Endothelial cell of umbilical vein (primary cell): ENCODE measurements around the gene LRP1. TPM values are rescaled to one million over a fixed set of nuclear protein-coding genes. Genes with fewer than 3 reads are reported as not detected.

ENCODE experiments used
- BruUV-seq: library from RNA; stranded (reverse); fragments of 400-500 nt; replicated peaks from 2 replicates; lab custom pipeline; 2021; lab: Mats Ljungman, UMichigan
- CTCF ChIA-PET: fragments of 300-600, 350-600 bp; sonication (Branson Sonifier 250); formaldehyde crosslinking; loops from one replicate; lab custom pipeline; 2021; ENCODE audit warnings: antibody characterized with exemption, inconsistent platforms; lab: Charles Lee
- POLR2A ChIA-PET: fragments of 300-600, 350-600 bp; sonication (Branson Sonifier 250); formaldehyde crosslinking; loops from one replicate; lab custom pipeline; 2021; ENCODE audit warnings: antibody characterized with exemption, inconsistent platforms; lab: Charles Lee
- DNase-seq: peaks from one replicate; pipeline ENCODE4 v3.0.0-alpha.2; 2011; ENCODE audit warnings: low read depth, low spot score
- FAIRE-seq: peaks from 2 replicates; lab custom pipeline; 2011; peaks lifted over from hg19 to GRCh38; lab: Jason Lieb, UNC
- H2AFZ ChIP-seq: 2 replicates; pipeline ENCODE4 v1.6.0; 2012; ENCODE audit warnings: low read depth, low read length, control low read depth, inconsistent platforms
- H3K27ac ChIP-seq: 2 replicates; pipeline ENCODE4 v1.5.1; 2011; ENCODE audit warnings: low read depth, mild to moderate bottlenecking, control low read depth, low read length, moderate library complexity; ENCODE audit not compliant: insufficient read depth
- H3K27me3 ChIP-seq, 2 experiments: 2 replicates each; pipeline versions ENCODE4 v1.6.0 to v1.6.1; 2011; ENCODE audit warnings: low read length in 2 of 2, mixed read lengths in 1 of 2; ENCODE audit not compliant: control insufficient read depth in 2 of 2, insufficient read depth in 2 of 2
- H3K36me3 ChIP-seq, 2 experiments: 2 replicates in 1 of 2; 3 replicates in 1 of 2; pipeline ENCODE4 v1.5.1; 2011; ENCODE audit warnings: low read length in 2 of 2, mild to moderate bottlenecking in 1 of 2, moderate library complexity in 1 of 2; ENCODE audit not compliant: control insufficient read depth in 2 of 2, insufficient read depth in 2 of 2; ENCODE audit errors: extremely low read depth in 1 of 2
- H3K4me1 ChIP-seq: 3 replicates; pipeline ENCODE4 v1.5.1; 2011; ENCODE audit warnings: mild to moderate bottlenecking, low read length; ENCODE audit not compliant: control insufficient read depth, insufficient read depth; ENCODE audit errors: extremely low read depth
- H3K4me2 ChIP-seq: 2 replicates; pipeline ENCODE4 v1.6.1; 2011; ENCODE audit warnings: low read length, control low read depth, mixed read lengths; ENCODE audit not compliant: insufficient read depth
- H3K4me3 ChIP-seq, 3 experiments: fragments of 200-600 bp in 1 of 3; sonication (generic), shearing (Covaris generic) in 1 of 3; replicated peaks in 1 of 3; 2 replicates each; pipeline ENCODE4 v1.5.1; 2011 to 2016; ENCODE audit warnings: control low read depth in 3 of 3, low read length in 3 of 3, mild to moderate bottlenecking in 2 of 3, inconsistent platforms in 1 of 3, low read depth in 1 of 3, moderate library complexity in 1 of 3; ENCODE audit not compliant: insufficient read depth in 1 of 3
- H3K79me2 ChIP-seq: 2 replicates; pipeline ENCODE4 v1.6.0; 2012; ENCODE audit warnings: low read length, inconsistent platforms; ENCODE audit not compliant: control insufficient read depth, insufficient read depth
- H3K9ac ChIP-seq: replicated peaks from 2 replicates; pipeline ENCODE3; 2011; ENCODE audit warnings: low read length, control low read depth; ENCODE audit not compliant: insufficient read depth; ENCODE audit errors: extremely low read depth
- H3K9me1 ChIP-seq: replicated peaks from 3 replicates; pipeline ENCODE4 v1.6.0; 2011; ENCODE audit warnings: mild to moderate bottlenecking, low read length; ENCODE audit not compliant: control insufficient read depth, insufficient read depth; ENCODE audit errors: extremely low read depth
- H3K9me3 ChIP-seq: replicated peaks from 2 replicates; pipeline ENCODE4 v1.5.1; 2012; ENCODE audit warnings: low read length, inconsistent platforms; ENCODE audit not compliant: control insufficient read depth, insufficient read depth
- H4K20me1 ChIP-seq: replicated peaks from 2 replicates; pipeline ENCODE3; 2011; ENCODE audit warnings: mild to moderate bottlenecking, low read length; ENCODE audit not compliant: control insufficient read depth, insufficient read depth; ENCODE audit errors: extremely low read depth
- CTCF ChIP-seq, 2 donors: IDR thresholded peaks; 1 replicate in 1 of 2; 2 replicates in 1 of 2; pipeline ENCODE4 v1.5.1; 2011; ENCODE audit warnings: low read length in 2 of 2, mild to moderate bottlenecking in 2 of 2, moderate library complexity in 2 of 2, control low read depth in 1 of 2, inconsistent platforms in 1 of 2, low read depth in 1 of 2; ENCODE audit not compliant: insufficient read depth in 1 of 2; ENCODE audit errors: extremely low read depth in 1 of 2
- EZH2 ChIP-seq: IDR thresholded peaks from 2 replicates; pipeline ENCODE4 v1.6.1; 2012; ENCODE audit warnings: borderline replicate concordance, low read depth, mild to moderate bottlenecking, moderate library complexity, low read length, inconsistent platforms; ENCODE audit not compliant: severe bottlenecking
- FOS ChIP-seq: IDR thresholded peaks from 2 replicates; pipeline ENCODE4 v1.6.1; 2011; ENCODE audit warnings: mild to moderate bottlenecking, low read length, moderate library complexity, borderline replicate concordance; ENCODE audit not compliant: insufficient read depth
- GATA2 ChIP-seq: IDR thresholded peaks from 2 replicates; pipeline ENCODE4 v1.7.0; 2011; ENCODE audit warnings: low read depth, mild to moderate bottlenecking, moderate library complexity, mixed read lengths, low read length; ENCODE audit not compliant: insufficient read length, insufficient read depth
- JUN ChIP-seq: IDR thresholded peaks from 2 replicates; pipeline ENCODE4 v1.6.1; 2011; ENCODE audit warnings: borderline replicate concordance, low read depth; ENCODE audit not compliant: insufficient read length, insufficient read depth
- MAX ChIP-seq: IDR thresholded peaks from 2 replicates; pipeline ENCODE4 v1.6.1; 2011; ENCODE audit not compliant: insufficient read depth, insufficient read length
- MYC ChIP-seq: IDR thresholded peaks from one replicate; pipeline ENCODE4 v1.6.1; 2011; ENCODE audit warnings: mild to moderate bottlenecking, low read depth, low read length
- POLR2A ChIP-seq: IDR thresholded peaks from 2 replicates; pipeline ENCODE4 v1.6.1; 2012; ENCODE audit warnings: low read depth, mild to moderate bottlenecking, control low read depth, low read length
- POLR2AphosphoS5 ChIP-seq: IDR thresholded peaks from 2 replicates; pipeline ENCODE4 v1.6.1; 2012; ENCODE audit warnings: low read depth, mild to moderate bottlenecking, control low read depth, low read length, moderate library complexity; ENCODE audit not compliant: insufficient read depth
- dilution Hi-C: fragments of 300-500 bp; cut with MboI; formaldehyde crosslinking; loops from one replicate; pipeline ENCODE4 v1.15.0; 2019; ENCODE audit warnings: low sequenced_read_pairs; ENCODE audit not compliant: extremely low pct_ligation_motif_present
- intact Hi-C: fragments of 100-400 bp; cut with micrococcal nuclease; formaldehyde crosslinking; loops from one replicate; pipeline ENCODE4 v1.10.0; 2022
- polyA plus RNA-seq, 4 experiments: library from polyadenylated mRNA; depleted of rRNA in 3 of 4; stranded (reverse) in 3 of 4; unstranded in 1 of 4; fragments of >200 nt; gene quantifications; 2 replicates each; pipeline versions ENCODE4 v1.2.1 to v1.2.3, GENCODE V29; 2011 to 2012; ENCODE audit warnings: missing spikeins in 1 of 4
- total RNA-seq: library from RNA; stranded (reverse); gene quantifications from 2 replicates; pipeline ENCODE4 v1.2.3, GENCODE V29; 2021

The LRP1 gene
- total and polyA plus RNA-seq, 2 donors (not counting 3 experiments of a cell fraction or from before 2014, with no cell fraction given), result 1.6 to 4.6 TPM

- Histone ChIP-seq H3K36me3 (no peaks in the 10 kb centered on the region), H3K9me3 (no peaks in the 10 kb centered on the region), H2AFZ (no peak overlapping the region), H3K4me1 (no peaks in the 10 kb centered on the region), H3K9ac (no peak overlapping the region), H4K20me1 (no peaks in the 10 kb centered on the region), H3K27ac (no peak overlapping the region), H3K4me3 (no peak overlapping the region), H3K79me2 (no peaks in the 10 kb centered on the region), H3K9me1 (no peaks in the 10 kb centered on the region), H3K4me2 (no peak overlapping the region), H3K27me3 (no peaks in the 10 kb centered on the region)
- FAIRE-seq (no peak), DNase-seq (peak; percentile 29)
- ChIA-PET POLR2A (no interaction called here), CTCF (interaction anchor here (0.9 to 10.0 kb wide), 5 partner anchors 18 to 78 kb away, joined by 3 to 109 read pairs (median 4); partner anchors contain the start of gene LRP1)
- TF ChIP-seq CTCF (IDR thresholded peaks at IDR 0.05; ENCODE audit: extremely low read depth in 1 of 2, insufficient read depth in 1 of 2, low read depth in 1 of 2, low read length in 2 of 2), result no peak
- TF ChIP-seq GATA2, result no peak
- TF ChIP-seq MYC, result no peak
- dilution Hi-C loops, result no loop called here
- no TSS peak for BruUV-seq
- intact Hi-C loops, result no loop called here
These were observed 61.8 kb downstream of the LRP1 start for GRCh38 chr12:57190037-57190436.

GRCh38 chr12:57190821-57191220 lies 62.5 kb downstream of the LRP1 start:
- intact Hi-C loops (no loop called here), dilution Hi-C loops (no loop called here)
- Histone ChIP-seq H3K9me3 (no peaks in the 10 kb centered on the region), H3K9me1 (no peaks in the 10 kb centered on the region), H3K27me3 (no peaks in the 10 kb centered on the region), H3K4me2 (no peak overlapping the region), H2AFZ (no peak overlapping the region), H3K79me2 (no peaks in the 10 kb centered on the region), H3K4me1 (no peaks in the 10 kb centered on the region), H3K9ac (no peak overlapping the region), H3K4me3 (no peak overlapping the region), H3K36me3 (no peaks in the 10 kb centered on the region), H4K20me1 (no peaks in the 10 kb centered on the region), H3K27ac (no peak overlapping the region)
- no TSS peak for BruUV-seq
- POLR2A ChIA-PET, result no interaction called here
- TF ChIP-seq EZH2, result no peak
- no peak for TF ChIP-seq MYC
- TF ChIP-seq CTCF (IDR thresholded peaks at IDR 0.05; ENCODE audit: extremely low read depth in 1 of 2, insufficient read depth in 1 of 2, low read depth in 1 of 2, low read length in 2 of 2), result no peak
- no peak for TF ChIP-seq POLR2A
- TF ChIP-seq GATA2, result no peak
- no peak for TF ChIP-seq FOS
- no peak for TF ChIP-seq MAX
- TF ChIP-seq JUN, result no peak
- TF ChIP-seq POLR2AphosphoS5, result no peak
- no peak for DNase-seq
- CTCF ChIA-PET, result interaction anchor here (0.9 to 10.0 kb wide), 3 partner anchors 19 to 63 kb away, joined by 3 to 109 read pairs (median 4); partner anchors contain the start of gene LRP1
- FAIRE-seq, result no peak
